Peyer's patch (tissue), 4 donors: Measurements from ENCODE around the gene KDELR1.

Source experiments
- POLR2A ChIP-seq, 2 donors: fragments of 450-650 bp; IDR thresholded peaks; one replicate each; pipeline ENCODE4 v1.5.1; 2017; ENCODE audit warnings: antibody characterized with exemption in 2 of 2, mild to moderate bottlenecking in 2 of 2, moderate library complexity in 2 of 2
- TF ChIP-seq, protein P1 (sequence below), 6 experiments: fragments of 450-650 bp in 4 of 6; fragments of 200-600 bp in 2 of 6; sonication (generic) in 1 of 6; IDR thresholded peaks; one replicate each; pipeline ENCODE4 v1.5.1; 2017 to 2019; ENCODE audit warnings: antibody characterized with exemption in 6 of 6, mild to moderate bottlenecking in 3 of 6, moderate library complexity in 1 of 6

DNA sequence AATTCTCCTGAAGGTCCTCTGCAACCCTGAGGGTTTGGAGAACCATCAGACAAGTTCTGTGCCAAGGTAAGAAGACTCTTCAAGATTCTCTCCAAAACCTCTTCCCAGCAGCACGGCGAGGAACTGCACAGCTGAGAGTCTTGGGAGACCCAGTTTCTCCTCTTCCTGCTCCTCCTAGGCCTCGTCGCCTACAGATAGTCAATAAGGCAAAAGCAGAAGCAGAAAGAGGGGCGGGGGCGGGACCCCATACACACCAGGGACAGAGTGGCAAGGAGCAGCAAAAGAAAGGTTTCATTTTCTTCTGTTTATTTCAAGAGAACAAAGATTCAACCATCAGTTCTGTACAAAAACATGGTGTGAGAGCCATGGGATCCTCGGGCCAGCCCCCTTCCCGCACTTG, 9.1 kb downstream of the KDELR1 start:
- TF ChIP-seq, protein P1, sequence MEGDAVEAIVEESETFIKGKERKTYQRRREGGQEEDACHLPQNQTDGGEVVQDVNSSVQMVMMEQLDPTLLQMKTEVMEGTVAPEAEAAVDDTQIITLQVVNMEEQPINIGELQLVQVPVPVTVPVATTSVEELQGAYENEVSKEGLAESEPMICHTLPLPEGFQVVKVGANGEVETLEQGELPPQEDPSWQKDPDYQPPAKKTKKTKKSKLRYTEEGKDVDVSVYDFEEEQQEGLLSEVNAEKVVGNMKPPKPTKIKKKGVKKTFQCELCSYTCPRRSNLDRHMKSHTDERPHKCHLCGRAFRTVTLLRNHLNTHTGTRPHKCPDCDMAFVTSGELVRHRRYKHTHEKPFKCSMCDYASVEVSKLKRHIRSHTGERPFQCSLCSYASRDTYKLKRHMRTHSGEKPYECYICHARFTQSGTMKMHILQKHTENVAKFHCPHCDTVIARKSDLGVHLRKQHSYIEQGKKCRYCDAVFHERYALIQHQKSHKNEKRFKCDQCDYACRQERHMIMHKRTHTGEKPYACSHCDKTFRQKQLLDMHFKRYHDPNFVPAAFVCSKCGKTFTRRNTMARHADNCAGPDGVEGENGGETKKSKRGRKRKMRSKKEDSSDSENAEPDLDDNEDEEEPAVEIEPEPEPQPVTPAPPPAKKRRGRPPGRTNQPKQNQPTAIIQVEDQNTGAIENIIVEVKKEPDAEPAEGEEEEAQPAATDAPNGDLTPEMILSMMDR (IDR thresholded peaks at IDR 0.05): no peak
- no peak for TF ChIP-seq POLR2A (IDR thresholded peaks at IDR 0.05)
